PC-9 (cell line): ENCODE results near the gene PRICKLE3.

Experiments
- EZH2 ChIP-seq: fragments of 200-600 bp; sonication (generic); IDR thresholded peaks from 2 replicates; pipeline ENCODE4 v1.8.0; 2017; ENCODE audit warnings: antibody characterized with exemption, low read depth
- TF ChIP-seq, protein P1 (sequence below): fragments of 200-600 bp; sonication (generic); conservative IDR thresholded peaks from 2 replicates; pipeline ENCODE4 v1.6.1; 2017; ENCODE audit warnings: mixed run types, antibody characterized with exemption, mild to moderate bottlenecking, moderate library complexity

DNA sequence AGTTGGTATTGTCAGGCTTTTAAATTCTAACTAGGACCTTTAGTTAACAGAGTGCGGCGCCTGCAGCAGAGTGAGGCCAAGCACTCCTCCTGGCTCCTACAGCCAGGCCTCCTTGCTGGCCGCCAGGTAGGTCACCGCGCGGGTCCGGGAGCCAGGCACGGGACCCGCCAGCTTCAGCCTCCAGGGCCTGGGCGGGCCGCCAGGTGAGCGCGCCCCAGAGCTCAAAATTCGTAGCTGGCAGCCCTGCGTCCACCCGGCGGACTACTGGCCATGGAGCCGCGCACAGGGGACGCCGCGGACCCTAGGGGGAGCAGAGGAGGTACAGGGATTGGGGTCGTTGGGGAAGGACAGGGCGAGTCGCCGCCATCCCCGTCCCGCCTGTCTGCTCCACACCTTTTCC lies 23.6 kb downstream of the PRICKLE3 start, which contains the start of gene MAGIX:
- TF ChIP-seq, protein P1, sequence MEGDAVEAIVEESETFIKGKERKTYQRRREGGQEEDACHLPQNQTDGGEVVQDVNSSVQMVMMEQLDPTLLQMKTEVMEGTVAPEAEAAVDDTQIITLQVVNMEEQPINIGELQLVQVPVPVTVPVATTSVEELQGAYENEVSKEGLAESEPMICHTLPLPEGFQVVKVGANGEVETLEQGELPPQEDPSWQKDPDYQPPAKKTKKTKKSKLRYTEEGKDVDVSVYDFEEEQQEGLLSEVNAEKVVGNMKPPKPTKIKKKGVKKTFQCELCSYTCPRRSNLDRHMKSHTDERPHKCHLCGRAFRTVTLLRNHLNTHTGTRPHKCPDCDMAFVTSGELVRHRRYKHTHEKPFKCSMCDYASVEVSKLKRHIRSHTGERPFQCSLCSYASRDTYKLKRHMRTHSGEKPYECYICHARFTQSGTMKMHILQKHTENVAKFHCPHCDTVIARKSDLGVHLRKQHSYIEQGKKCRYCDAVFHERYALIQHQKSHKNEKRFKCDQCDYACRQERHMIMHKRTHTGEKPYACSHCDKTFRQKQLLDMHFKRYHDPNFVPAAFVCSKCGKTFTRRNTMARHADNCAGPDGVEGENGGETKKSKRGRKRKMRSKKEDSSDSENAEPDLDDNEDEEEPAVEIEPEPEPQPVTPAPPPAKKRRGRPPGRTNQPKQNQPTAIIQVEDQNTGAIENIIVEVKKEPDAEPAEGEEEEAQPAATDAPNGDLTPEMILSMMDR, result no peak
- TF ChIP-seq EZH2, result no peak
